Lung (tissue), 12 donors: ENCODE measurements around the gene CTCF. TPM values are rescaled to one million over a fixed set of nuclear protein-coding genes. Genes with fewer than 3 reads are reported as not detected.

Experiments
- ATAC-seq: fragments of 200-7000 bp; cut with Tn5 transposase; one replicate; pipeline ENCODE4 v1.9.1; 2020; ENCODE audit warnings: moderate number of reproducible peaks; ENCODE audit not compliant: insufficient read depth, low FRiP score
- DNase-seq, 3 donors: peaks; one replicate each; pipeline ENCODE4 v3.0.0-alpha.2; 2013 to 2017
- H3K27ac ChIP-seq, 2 donors: one replicate each; pipeline ENCODE4 v1.5.1; 2013; ENCODE audit warnings: mild to moderate bottlenecking in 2 of 2, moderate library complexity in 2 of 2, control low read depth in 1 of 2, inconsistent platforms in 1 of 2, low read depth in 1 of 2, low read length in 1 of 2
- H3K27me3 ChIP-seq, 3 donors: one replicate each; pipeline ENCODE4 v1.5.1; 2013; ENCODE audit warnings: low read length in 2 of 3; ENCODE audit not compliant: control insufficient read depth in 3 of 3, insufficient read depth in 3 of 3
- H3K36me3 ChIP-seq, 4 donors: one replicate each; pipeline ENCODE4 v1.5.1; 2013; ENCODE audit warnings: low read length in 4 of 4, mild to moderate bottlenecking in 1 of 4, moderate library complexity in 1 of 4; ENCODE audit not compliant: control insufficient read depth in 4 of 4, insufficient read depth in 4 of 4
- H3K4me1 ChIP-seq, 5 donors: one replicate each; pipeline ENCODE4 v1.5.1; 2013; ENCODE audit warnings: low read length in 5 of 5, mild to moderate bottlenecking in 2 of 5, moderate library complexity in 1 of 5; ENCODE audit not compliant: control insufficient read depth in 5 of 5, insufficient read depth in 5 of 5
- H3K4me3 ChIP-seq: one replicate; pipeline ENCODE4 v1.5.1; 2013; ENCODE audit warnings: mild to moderate bottlenecking, control low read depth, moderate library complexity
- H3K9ac ChIP-seq, 2 donors: one replicate each; pipeline ENCODE4 v1.5.1; 2013; ENCODE audit warnings: low read length in 2 of 2, control low read depth in 1 of 2; ENCODE audit not compliant: insufficient read depth in 1 of 2
- H3K9me3 ChIP-seq, 4 donors: one replicate each; pipeline ENCODE4 v1.5.1; 2013; ENCODE audit warnings: low read length in 3 of 4, mild to moderate bottlenecking in 1 of 4, moderate library complexity in 1 of 4; ENCODE audit not compliant: control insufficient read depth in 4 of 4, insufficient read depth in 3 of 4
- WGBS, 2 donors: extraction: QIAGEN DNeasy Blood & Tissue Kit; methylation state at CpG; one replicate each; pipeline ENCODE4 v1.1.7; 2013; 5-methylcytosine and 5-hydroxymethylcytosine counted together
- polyA plus RNA-seq, 2 donors: library from polyadenylated mRNA; stranded (reverse); fragments of 200-250 nt; gene quantifications; one replicate each; pipeline ENCODE4 v1.2.1, GENCODE V29; 2013
- total RNA-seq, 2 donors: library from RNA; depleted of rRNA in 1 of 2; stranded (reverse); fragments of >200 nt in 1 of 2; gene quantifications; one replicate each; pipeline ENCODE4 v1.2.1, GENCODE V29; 2014 to 2021
- TF ChIP-seq, protein P1 (sequence below): IDR thresholded peaks from 2 replicates; pipeline ENCODE4 v1.5.1; 2012; ENCODE audit warnings: mild to moderate bottlenecking; ENCODE audit errors: control extremely low read depth, extremely low read depth
- donor health status: control.
- donor health status: control.
- donor health status: Bipolar disorder and iron deficiency.
- donor health status: healthy.
- donor health status: DM: yes; HTN: yes; CAD: no.

The CTCF gene
- total and polyA plus RNA-seq, 4 donors, result 16.7 to 54.2 (median 23.3) TPM

DNA sequence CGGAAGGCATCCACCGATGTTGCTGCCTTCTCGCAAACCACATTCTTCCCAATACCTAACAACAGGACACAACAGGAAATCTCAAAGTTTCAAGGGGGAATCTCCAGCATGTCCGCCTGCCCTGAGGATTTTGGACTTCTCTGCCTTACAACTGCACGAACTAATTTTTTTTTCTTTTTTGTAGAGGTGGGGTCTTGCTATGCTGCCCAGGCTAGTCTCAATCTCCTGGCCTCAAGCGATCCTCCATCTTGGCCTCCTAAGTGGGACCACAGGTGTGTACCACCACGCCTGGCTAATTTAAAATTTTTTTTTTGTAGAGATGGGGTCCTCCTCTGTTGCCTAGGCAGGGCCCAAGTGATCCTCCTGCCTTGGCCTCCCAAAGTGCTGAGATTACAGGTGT lies 113.7 kb downstream of the CTCF start:
- Histone ChIP-seq H3K36me3 (peaks cover 0 to 15% (median 1%) of the 10 kb centered on the region in 4 donors), H3K4me3 (no peak overlapping the region), H3K27me3 (no peaks in the 10 kb centered on the region), H3K27ac (peak overlapping the region in 1 of 2 donors; percentile 7), H3K4me1 (peaks cover 0 to 20% (median 17%) of the 10 kb centered on the region in 5 donors), H3K9ac (no peak overlapping the region), H3K9me3 (no peaks in the 10 kb centered on the region)
- no peak for DNase-seq
- no peak for ATAC-seq
- TF ChIP-seq, protein P1, sequence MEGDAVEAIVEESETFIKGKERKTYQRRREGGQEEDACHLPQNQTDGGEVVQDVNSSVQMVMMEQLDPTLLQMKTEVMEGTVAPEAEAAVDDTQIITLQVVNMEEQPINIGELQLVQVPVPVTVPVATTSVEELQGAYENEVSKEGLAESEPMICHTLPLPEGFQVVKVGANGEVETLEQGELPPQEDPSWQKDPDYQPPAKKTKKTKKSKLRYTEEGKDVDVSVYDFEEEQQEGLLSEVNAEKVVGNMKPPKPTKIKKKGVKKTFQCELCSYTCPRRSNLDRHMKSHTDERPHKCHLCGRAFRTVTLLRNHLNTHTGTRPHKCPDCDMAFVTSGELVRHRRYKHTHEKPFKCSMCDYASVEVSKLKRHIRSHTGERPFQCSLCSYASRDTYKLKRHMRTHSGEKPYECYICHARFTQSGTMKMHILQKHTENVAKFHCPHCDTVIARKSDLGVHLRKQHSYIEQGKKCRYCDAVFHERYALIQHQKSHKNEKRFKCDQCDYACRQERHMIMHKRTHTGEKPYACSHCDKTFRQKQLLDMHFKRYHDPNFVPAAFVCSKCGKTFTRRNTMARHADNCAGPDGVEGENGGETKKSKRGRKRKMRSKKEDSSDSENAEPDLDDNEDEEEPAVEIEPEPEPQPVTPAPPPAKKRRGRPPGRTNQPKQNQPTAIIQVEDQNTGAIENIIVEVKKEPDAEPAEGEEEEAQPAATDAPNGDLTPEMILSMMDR, result no peak
- 96 to 98% methylated on average over 7 of the region's 7 CpGs for WGBS, 2 donors

DNA sequence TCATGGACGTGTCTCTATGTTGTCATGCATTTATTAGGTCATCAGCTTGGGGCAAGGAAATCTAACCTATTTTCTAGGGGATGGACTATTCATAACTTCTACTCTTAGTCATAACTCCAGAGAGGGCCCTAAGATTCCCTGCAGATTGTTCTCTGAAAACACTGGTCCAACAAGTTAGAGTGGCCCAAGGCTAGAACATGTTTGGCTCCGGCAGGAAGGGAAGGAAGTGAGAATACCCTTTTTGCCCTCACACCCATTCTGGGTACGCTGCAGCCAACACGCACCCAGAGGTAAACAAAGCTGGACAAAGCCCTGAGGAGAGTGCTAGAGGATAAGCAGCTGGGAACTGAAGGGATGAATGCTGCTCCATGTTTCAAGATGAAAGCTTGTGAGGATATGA lies 114.2 kb downstream of the CTCF start:
- H3K4me1 ChIP-seq, result peaks cover 0 to 21% (median 17%) of the 10 kb centered on the region in 5 donors
- TF ChIP-seq, protein P1, result no peak
- no peaks in the 10 kb centered on the region for H3K27me3 ChIP-seq
- no peak overlapping the region for H3K9ac ChIP-seq
- H3K36me3 ChIP-seq, result peaks cover 0 to 16% (median 1%) of the 10 kb centered on the region in 4 donors
- no peak overlapping the region for H3K4me3 ChIP-seq
- H3K9me3 ChIP-seq, result no peaks in the 10 kb centered on the region
- DNase-seq, result no peak
- 57 to 63% methylated on average over 4 of the region's 4 CpGs for WGBS, 2 donors
- no peak overlapping the region for H3K27ac ChIP-seq
- ATAC-seq, result no peak

DNA sequence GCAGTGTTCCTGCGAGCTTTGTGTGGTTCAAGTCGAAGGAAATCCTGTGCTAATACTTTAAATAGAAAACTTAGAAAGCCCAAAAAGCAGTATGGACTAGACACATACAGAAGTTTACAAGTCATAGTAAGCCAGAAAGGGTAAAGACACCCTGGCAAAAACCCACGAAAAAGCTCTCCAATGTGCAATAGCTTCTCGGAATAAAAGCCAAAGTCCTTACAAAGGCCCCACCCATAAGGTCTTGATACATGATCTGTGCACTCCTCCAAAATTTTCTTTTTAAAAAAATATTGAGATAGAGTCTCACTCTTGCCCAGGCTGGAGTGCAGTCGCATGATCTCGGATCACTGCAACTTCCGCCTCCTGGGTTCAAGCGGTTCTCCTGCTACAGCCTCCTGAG lies 114.6 kb downstream of the CTCF start:
- TF ChIP-seq, protein P1, result no peak
- H3K4me1 ChIP-seq, result peaks cover 0 to 21% (median 17%) of the 10 kb centered on the region in 5 donors
- peaks cover 0 to 18% (median 1%) of the 10 kb centered on the region in 4 donors for H3K36me3 ChIP-seq
- DNase-seq (no peak), ATAC-seq (no peak)
- H3K27ac ChIP-seq, result no peak overlapping the region
- H3K9me3 ChIP-seq, result no peaks in the 10 kb centered on the region
- 71 to 84% methylated on average over 8 of the region's 8 CpGs for WGBS, 2 donors
- H3K4me3 ChIP-seq, result no peak overlapping the region
- no peak overlapping the region for H3K9ac ChIP-seq
- H3K27me3 ChIP-seq, result no peaks in the 10 kb centered on the region

DNA sequence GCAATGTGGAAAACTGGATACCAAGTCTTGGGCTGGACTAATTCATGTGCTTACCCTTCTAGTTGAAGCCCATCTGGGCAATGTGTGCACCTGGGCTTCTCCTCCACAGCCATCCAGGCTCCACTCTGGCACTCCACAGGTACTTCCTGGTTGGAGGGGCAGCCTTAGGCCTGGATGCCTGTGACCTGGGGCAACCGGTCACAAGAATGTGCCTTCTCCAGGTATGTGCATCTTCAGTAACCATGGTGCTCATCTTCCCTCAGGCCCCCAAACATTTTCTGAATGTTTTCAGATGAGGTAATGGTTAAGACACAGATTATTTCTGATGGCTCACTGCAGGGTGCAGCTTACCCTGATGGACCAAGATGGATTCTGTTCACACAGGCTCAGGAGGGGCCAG lies 115.4 kb downstream of the CTCF start:
- no peak overlapping the region for H3K9ac ChIP-seq
- no peak overlapping the region for H3K4me3 ChIP-seq
- no peaks in the 10 kb centered on the region for H3K9me3 ChIP-seq
- peak overlapping the region in 1 of 2 donors; percentile 1 for H3K27ac ChIP-seq
- peaks cover 0 to 18% (median 2%) of the 10 kb centered on the region in 4 donors for H3K36me3 ChIP-seq
- TF ChIP-seq, protein P1, result no peak
- H3K27me3 ChIP-seq, result no peaks in the 10 kb centered on the region
- DNase-seq (no peak), ATAC-seq (no peak)
- peaks cover 0 to 21% (median 17%) of the 10 kb centered on the region in 5 donors for H3K4me1 ChIP-seq
- WGBS, 2 donors, result 84 to 98% methylated on average over 1 of the region's 1 CpG
